ENCODE results near the gene STK24.

GRCh38 chr13:98471934-98472333, 105.0 kb downstream of the STK24 start:
- TF ChIP-seq ARNTL (CRISPR knock-in tag; IDR thresholded peaks at IDR 0.05; ENCODE audit: borderline replicate concordance, low read depth) (no peak), ZNF565 (CRISPR knock-in tag; conservative IDR thresholded peaks at IDR 0.05; ENCODE audit: low read depth) (no peak)
- TF ChIP-seq, protein P1, sequence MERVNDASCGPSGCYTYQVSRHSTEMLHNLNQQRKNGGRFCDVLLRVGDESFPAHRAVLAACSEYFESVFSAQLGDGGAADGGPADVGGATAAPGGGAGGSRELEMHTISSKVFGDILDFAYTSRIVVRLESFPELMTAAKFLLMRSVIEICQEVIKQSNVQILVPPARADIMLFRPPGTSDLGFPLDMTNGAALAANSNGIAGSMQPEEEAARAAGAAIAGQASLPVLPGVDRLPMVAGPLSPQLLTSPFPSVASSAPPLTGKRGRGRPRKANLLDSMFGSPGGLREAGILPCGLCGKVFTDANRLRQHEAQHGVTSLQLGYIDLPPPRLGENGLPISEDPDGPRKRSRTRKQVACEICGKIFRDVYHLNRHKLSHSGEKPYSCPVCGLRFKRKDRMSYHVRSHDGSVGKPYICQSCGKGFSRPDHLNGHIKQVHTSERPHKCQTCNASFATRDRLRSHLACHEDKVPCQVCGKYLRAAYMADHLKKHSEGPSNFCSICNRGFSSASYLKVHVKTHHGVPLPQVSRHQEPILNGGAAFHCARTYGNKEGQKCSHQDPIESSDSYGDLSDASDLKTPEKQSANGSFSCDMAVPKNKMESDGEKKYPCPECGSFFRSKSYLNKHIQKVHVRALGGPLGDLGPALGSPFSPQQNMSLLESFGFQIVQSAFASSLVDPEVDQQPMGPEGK (CRISPR knock-in tag; IDR thresholded peaks at IDR 0.05; ENCODE audit: borderline replicate concordance): no peak
